Limb (tissue), 2 donors: ENCODE measurements around the gene SHROOM3.

Experiments used
- DNase-seq, 2 donors: peaks; one replicate each; pipeline ENCODE4 v3.0.0-alpha.2; 2016; ENCODE audit errors: extremely low spot score in 2 of 2

The SHROOM3 gene

DNA sequence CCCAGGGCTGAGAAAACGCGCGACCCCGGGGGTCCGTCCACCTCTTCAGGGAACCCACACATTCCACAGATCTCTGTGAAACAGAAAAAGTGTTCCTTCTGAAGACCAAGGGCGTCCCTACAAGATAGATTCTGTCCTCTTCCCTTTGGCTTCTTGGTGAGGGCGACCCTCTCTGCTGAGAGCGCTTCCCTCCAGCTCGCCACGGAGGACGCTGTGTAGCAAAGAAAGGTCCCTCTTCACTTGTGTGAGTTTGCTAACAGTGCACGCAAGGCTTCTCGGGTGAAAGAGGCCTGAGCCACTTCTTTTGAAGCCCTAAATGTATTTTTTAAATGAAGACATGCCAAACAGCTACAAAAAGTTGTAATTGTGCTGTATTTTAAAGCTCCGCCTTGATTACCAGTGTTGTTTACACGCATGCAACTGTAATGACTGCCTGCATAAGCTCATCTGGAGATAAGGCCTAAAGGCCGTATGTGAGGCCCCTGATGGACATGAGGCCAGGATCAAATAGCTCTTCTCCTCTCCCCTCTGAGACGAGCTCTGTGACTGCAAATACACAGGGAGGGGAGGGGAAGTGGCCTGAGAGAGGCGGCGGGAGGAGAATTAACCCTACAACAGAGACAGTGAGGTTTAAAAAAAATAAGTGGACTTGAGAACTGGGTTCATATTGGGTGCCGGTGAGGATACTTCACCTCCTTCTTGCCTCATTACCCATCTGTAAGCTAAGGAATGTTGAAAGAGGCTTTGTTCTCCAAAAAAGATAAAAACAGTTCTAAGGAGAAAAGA, 367.4 kb downstream of the SHROOM3 start:
- peak in 1 of 2 donors; percentile 61 for DNase-seq

DNA sequence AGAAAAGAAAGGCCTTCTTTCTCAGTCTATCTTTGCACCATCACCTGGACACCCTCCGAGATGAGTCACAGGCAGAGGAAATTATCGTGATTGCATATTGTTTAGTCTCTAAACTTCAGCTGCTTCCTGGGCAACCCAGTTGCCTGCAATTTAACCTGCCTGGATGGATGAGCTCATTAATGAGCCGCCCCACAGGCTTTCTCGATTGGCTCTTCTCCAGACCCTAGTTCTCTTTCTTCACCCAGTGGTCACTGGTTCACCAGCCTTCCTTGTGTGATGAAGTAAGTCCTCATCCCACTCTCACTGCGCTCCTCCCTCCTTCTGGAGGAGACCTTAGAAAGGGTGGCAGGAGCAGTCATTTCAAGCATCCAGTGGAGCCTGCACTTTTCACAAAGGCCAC, 368.5 kb downstream of the SHROOM3 start:
- DNase-seq, result no peak

DNA sequence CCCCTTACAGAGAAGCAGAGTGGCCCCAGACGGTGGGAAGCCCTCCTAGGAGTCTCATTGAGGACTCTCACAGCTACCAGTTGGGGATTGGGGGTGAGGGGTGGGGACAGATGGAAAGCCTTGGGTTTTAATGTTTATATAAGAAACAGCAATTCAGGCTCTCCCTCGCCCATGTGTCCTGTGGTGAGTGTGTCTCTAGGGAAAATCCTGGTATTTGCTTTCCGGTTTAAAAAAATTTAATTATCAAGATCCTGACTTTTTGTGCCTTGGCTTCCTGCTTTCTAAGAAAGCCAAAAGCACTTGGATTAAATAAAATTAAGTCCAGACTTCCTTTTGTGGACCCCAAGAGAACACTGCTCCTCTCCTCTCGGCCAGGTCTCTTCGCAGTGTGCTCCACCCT, 369.1 kb downstream of the SHROOM3 start:
- no peak for DNase-seq

DNA sequence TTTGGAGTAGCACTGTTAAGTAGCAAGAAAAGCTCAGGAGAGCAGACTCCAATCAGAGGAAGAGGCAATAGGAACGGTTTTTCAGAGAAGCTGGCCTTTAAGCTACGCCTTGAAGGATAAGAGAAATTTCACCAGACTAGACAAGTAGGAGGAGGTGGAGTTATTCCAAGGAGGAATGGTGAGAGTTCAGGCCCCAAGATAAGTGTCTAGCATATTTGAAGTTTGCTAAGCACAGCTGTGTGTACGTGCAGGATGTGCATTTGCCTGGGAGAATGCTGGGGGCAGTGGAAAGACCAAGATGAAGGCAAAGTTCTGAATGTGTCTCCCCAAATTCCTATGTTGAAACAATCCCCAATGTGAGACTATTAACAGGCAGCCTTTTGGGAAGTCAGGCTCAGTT, 371.3 kb downstream of the SHROOM3 start:
- DNase-seq, result no peak

DNA sequence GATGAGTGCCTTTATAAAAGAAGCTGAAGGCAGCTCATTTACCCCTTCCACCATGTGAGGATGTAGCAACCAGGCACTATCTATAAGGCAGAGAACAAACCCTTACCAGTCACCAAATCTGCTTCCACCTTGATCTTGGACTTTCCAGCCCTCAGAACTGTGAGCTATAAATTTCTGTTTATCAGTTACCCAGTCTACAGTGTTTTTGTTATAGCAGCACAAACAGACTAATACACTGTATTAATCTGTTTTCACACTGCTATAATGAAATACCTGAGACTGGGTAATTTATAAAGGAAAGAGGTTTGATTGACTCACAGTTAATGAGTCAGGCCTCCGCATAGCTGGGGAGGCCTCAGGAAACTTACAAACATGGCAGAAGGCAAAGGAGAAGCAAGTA, 371.7 kb downstream of the SHROOM3 start:
- DNase-seq, result no peak

DNA sequence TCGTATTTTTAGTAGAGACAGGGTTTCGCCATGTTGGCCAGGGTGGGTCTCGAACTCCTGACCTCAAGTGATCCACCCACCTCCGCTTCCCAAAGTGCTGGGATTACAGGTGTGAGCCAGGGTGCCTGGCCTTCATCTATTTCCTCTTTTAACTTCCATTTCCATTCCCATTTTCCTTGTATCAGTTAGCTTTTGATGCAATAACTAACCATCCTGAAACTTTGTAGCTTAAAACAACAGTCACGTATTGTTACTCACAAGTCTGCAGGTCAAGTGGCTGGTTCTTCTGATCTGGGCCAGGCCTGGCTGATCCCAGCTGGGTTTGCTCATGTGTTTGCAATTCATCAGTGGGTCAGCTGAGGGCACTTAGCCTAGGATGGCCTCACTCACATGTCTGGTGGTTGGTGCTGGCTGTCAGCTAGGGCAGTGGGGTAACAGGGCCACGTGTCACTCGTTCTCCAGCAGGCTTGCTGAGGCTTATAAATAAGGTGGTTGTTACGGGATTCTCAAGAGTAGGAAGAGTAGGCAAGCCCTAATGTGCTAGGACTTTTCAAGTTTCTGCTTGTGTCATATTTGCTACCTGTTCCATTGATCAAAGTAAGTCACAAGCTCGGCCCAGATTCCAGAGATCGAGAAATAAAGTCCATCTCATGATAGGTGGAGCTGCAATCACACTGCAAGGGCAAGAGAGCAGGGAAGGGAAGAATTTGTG, 374.7 kb downstream of the SHROOM3 start:
- no peak for DNase-seq

DNA sequence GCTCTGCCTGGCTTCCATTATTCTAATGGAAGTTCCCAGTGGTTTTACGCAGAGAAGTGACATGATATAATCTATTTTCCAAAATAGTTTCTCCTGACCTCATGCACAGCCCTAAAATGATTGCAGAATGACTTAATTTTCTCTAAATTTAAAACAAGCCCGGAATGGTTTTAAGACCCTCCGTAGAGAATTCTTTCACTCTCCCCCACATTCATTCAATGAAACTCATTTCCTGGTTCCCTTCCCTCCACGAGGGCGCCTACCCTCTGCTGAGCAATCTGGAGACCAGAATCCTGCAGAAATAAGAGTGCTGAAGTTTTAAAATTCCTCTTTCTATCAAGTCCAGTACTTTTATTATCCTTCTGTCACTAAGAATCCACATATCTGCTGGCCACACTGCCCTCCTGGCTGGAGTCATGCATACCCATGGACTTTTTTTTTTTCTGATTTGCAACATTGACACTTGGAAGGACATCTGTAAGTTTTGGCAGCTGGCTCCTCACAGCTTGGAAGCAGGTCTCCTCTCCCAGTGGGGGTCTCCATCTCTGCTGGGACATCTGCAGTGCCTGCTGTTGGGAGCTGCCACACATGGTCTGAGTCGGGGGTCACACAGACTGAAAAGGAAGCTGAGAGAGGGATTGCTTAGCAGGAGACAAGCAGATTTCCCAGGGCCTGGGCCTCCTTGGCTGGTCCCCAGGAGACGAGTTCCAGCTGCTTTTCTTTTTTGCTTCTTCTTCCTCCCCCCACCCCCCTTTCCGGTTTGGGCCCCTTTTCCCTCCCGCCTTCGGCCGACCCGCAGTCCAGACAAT, 376.8 kb downstream of the SHROOM3 start:
- peak; percentile 67 to 76 for DNase-seq

DNA sequence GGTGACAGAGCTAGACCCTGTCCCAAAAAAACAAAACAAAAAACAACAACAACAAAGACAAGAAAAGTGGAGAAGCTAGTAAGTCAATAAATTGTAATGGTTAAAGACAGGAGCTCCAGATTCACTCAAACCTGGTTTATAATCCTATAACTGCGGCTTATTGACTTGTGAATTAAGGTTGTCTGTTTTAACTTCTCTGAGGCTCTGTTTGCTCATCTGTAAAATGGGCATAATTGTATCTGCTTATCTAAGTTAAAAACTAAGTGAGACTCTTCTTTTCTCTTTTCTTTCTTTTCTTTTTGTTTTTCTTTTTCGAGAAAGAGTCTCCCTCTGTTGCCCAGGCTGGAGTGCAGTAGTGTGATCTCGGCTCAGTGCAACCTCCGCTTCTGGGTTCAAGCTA, 378.0 kb downstream of the SHROOM3 start:
- DNase-seq, result no peak

DNA sequence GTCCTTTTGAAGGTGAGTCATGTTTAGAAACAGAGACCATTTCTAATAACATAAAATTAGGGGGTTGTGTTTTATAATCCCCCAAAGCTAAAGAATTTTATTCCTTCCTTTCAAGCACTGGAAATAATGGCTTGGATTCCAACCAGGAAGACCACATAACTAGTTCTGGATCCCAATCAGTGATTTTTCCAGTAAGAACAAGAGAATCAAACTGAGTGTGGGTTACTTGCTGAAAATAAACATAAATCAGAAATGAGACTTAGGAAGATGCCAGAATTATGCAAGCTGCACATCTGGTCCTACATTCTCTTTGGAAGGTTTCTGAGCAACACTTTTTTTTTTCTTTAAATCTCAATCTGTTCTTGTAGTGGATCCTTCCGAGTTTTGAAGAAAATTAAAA, 386.6 kb downstream of the SHROOM3 start:
- DNase-seq, result peak in 1 of 2 donors; percentile 78

DNA sequence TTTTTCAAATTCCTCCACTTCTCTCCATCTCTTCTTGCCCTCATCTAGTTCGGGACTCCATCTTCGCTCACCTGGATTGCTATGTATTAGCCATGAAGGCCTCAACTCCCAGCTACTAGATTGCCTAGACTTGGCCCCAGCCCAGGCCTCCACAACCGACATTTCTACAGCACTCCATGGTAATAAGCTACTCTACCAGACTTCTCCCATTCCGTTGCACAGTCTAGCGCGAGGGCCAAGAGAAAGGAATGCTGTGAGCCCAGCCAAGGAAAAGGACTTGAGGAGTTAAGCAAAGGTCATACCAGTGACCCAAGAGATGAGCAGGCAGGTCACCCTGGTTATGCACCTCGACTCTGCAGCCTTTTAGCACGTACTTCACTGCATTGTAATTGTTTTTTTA, 387.3 kb downstream of the SHROOM3 start:
- DNase-seq, result no peak

DNA sequence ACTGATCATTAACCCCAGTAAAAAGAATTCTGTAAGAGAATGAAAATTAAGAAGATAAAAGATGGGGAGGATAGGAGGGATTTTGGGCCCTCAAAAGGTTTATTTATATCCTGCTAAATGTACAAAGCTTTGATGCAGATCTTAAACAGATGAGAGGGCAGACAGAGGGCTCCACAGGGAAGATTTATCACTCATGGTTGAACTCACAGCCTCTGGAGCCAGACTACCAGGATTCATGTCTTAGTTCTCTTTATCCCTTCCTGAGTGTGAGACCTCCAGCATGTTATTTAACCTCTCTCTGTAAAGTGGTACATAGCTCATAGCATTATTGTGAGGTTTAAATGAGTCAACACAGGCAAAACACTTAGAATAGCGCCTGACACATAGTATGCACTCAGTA, 388.5 kb downstream of the SHROOM3 start:
- no peak for DNase-seq

DNA sequence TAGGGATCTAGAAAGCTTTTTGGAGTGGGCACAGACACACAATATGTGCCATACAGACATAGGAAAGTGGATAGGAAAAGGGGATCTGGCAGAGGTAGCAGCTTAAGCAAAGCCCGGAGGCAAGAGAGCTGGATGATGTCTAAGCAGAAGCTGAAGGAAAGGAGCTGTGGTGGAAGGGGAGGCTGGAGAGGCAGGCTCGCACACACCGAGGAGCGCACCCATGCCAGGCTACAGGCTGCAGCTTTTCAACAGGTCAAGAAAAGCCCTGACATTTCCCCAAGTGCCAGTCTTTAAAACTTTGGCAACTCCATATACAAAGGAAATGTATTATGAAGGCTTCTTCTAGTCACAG, 395.6 kb downstream of the SHROOM3 start:
- DNase-seq, result no peak

DNA sequence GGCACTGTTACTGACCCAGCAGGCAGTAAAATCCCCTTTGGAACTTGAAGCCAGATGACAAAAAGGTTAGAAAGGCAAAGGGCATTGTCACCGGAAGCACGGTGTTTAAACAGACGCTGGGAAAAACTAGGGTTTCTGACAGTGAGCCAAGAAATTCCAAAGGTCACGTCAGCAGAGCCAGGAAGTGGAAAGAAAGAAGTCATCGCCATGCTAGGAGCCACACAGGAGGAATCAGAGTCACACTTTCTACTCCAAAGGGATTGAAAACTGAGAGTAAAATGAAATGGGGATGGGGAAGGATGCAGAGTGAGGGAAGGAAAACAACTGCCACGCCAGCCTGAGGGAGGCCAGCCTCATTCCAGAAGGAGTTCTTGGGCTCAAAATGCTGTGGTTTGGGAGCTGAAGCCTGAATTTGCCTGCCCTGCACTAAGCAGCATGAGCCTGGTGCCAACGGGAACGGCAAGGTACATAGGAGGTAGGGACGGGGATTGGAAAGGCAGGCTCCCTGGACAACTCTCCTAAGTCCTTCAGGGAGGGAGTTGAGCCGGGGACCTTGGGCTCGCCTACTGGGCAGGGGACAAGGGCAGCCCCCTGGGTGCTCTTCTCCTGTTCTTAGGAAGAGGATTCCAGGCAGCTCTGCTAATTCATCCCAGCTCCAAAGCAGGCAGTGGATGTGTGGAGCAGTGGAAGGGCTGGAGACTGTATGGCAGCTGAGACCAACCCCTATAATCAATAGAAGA, 396.1 kb downstream of the SHROOM3 start:
- peak; percentile 42 to 44 for DNase-seq

DNA sequence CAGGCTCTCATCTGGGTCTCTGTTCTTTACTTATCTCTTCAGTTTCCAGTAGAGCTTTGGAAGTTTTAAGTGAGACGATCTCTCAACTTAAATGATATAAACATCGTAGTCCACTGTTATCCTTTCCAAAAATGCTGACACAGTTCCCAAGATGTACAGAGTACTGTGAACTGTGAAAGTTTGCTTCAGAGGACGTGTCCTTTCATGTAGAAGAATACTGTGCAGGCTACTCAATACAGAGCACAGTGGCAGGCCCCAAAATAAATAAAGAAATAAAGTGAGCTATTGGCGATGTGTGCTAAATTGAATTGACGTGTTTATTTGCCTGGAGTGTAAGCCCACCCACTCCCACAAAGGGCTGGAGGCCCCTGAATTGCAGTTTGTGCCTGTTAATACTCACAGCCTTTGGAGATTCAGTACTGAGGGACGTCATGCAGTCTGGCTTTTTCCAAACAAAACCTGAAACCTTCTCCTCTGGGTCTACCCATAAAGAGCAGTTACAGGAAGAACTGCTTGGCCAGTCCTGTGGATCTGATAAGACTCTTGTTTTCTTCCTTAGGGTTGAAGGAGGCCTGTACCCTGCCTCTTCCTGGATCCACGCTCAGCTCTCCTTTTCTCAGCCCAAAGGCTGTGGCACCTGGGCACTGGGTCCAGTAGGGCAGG, 396.8 kb downstream of the SHROOM3 start:
- DNase-seq, result peak in 1 of 2 donors; percentile 21
